A673 (cell line): Measurements from ENCODE around the gene ST3GAL4. TPM values are rescaled to one million over a fixed set of nuclear protein-coding genes. Genes with fewer than 3 reads are reported as not detected.

Source experiments
- BruUV-seq: library from RNA; stranded (reverse); fragments of 400-500 nt; replicated peaks from 2 replicates; lab custom pipeline; 2021; lab: Mats Ljungman, UMichigan
- CTCF ChIA-PET: fragments of 300-600 bp; sonication (Branson Sonifier 250); formaldehyde crosslinking; loops from one replicate; lab custom pipeline; 2022; ENCODE audit warnings: antibody characterized with exemption; lab: Charles Lee
- POLR2A ChIA-PET: fragments of 300-600 bp; sonication (Branson Sonifier 250); formaldehyde crosslinking; loops from one replicate; lab custom pipeline; 2022; ENCODE audit warnings: antibody characterized with exemption; ENCODE audit not compliant: low non-redundant PET; lab: Charles Lee
- DNase-seq: peaks from one replicate; pipeline ENCODE4 v3.0.0-alpha.2; 2015; ENCODE audit warnings: low spot score
- H3K27ac ChIP-seq: fragments of 200-600 bp; sonication (generic); 2 replicates; pipeline ENCODE4 v1.5.1; 2016; ENCODE audit warnings: mixed run types, low read depth, mild to moderate bottlenecking, mixed read lengths, antibody characterized with exemption, low read length; ENCODE audit not compliant: poor library complexity, severe bottlenecking
- H3K27me3 ChIP-seq: fragments of 200-600 bp; sonication (generic); replicated peaks from 2 replicates; pipeline ENCODE4 v1.6.1; 2017; ENCODE audit warnings: mixed run types, low read depth, mild to moderate bottlenecking, mixed read lengths, antibody characterized with exemption, low read length; ENCODE audit not compliant: insufficient read depth, poor library complexity
- H3K36me3 ChIP-seq: fragments of 200-600 bp; sonication (generic); 2 replicates; pipeline ENCODE4 v1.6.1; 2016; ENCODE audit warnings: mixed run types, mild to moderate bottlenecking, mixed read lengths, antibody characterized with exemption, low read length; ENCODE audit not compliant: insufficient read depth, poor library complexity, severe bottlenecking
- H3K4me1 ChIP-seq: fragments of 200-600 bp; sonication (generic); 2 replicates; pipeline ENCODE4 v1.6.1; 2017; ENCODE audit warnings: mixed run types, mild to moderate bottlenecking, mixed read lengths, antibody characterized with exemption, low read length; ENCODE audit not compliant: insufficient read depth, poor library complexity, severe bottlenecking
- H3K4me3 ChIP-seq: fragments of 200-600 bp; sonication (generic); 2 replicates; pipeline ENCODE4 v1.5.1; 2016; ENCODE audit warnings: low read depth, mixed run types, mild to moderate bottlenecking, mixed read lengths, low read length; ENCODE audit not compliant: poor library complexity, severe bottlenecking
- H3K9me3 ChIP-seq: fragments of 200-600 bp; sonication (generic); 2 replicates; pipeline ENCODE4 v1.6.1; 2016; ENCODE audit warnings: mixed run types, low read depth, mild to moderate bottlenecking, mixed read lengths, antibody characterized with exemption, low read length; ENCODE audit not compliant: poor library complexity, severe bottlenecking
- CTCF ChIP-seq: fragments of 300-800, 200-600 bp; sonication (generic); conservative IDR thresholded peaks from 2 replicates; pipeline ENCODE4 v1.5.1; 2017; ENCODE audit warnings: low read depth, mild to moderate bottlenecking, antibody characterized with exemption, low read length, moderate library complexity, mixed read lengths
- EZH2 ChIP-seq: fragments of 200-600 bp; sonication (generic); IDR thresholded peaks from 2 replicates; pipeline ENCODE4 v1.6.1; 2017; ENCODE audit warnings: borderline replicate concordance, low read depth, mild to moderate bottlenecking, mixed read lengths, antibody characterized with exemption, low read length; ENCODE audit not compliant: poor library complexity, severe bottlenecking
- intact Hi-C: fragments of 100-400 bp; cut with micrococcal nuclease; formaldehyde crosslinking; loops from one replicate; pipeline ENCODE4 v1.10.0; 2022; ENCODE audit not compliant: unreplicated experiment
- total RNA-seq: library from RNA; stranded (reverse); gene quantifications from 2 replicates; pipeline ENCODE4 v1.2.3, GENCODE V29; 2021

Gene ST3GAL4
- total RNA-seq, 1 experiment from 2014 or later, result 29.9 TPM

GRCh38 chr11:126313826-126314225, 41.7 kb upstream of the ST3GAL4 start:
- ChIA-PET POLR2A (no interaction called here), CTCF (interaction anchor here (0.6 kb wide), 1 partner anchor 42 kb away, joined by 3 read pairs; the partner anchor contains the start of gene ST3GAL4)
- no peak for TF ChIP-seq EZH2
- TF ChIP-seq CTCF, result no peak
- H3K4me1 ChIP-seq, result no peaks in the 10 kb centered on the region
- H3K36me3 ChIP-seq, result no peaks in the 10 kb centered on the region
- no peaks in the 10 kb centered on the region for H3K9me3 ChIP-seq
- H3K27me3 ChIP-seq, result no peaks in the 10 kb centered on the region
- no peak for DNase-seq
- no peak overlapping the region for H3K27ac ChIP-seq
- BruUV-seq, result no TSS peak
- intact Hi-C loops, result loop anchor here (5.0 to 10.0 kb wide), 4 partner anchors 103 to 1033 kb away; no protein-coding TSS in a partner anchor
- H3K4me3 ChIP-seq, result no peak overlapping the region

- TF ChIP-seq CTCF (no peak), EZH2 (no peak)
- Histone ChIP-seq H3K4me3 (no peak overlapping the region), H3K4me1 (no peaks in the 10 kb centered on the region), H3K27me3 (no peaks in the 10 kb centered on the region), H3K9me3 (no peaks in the 10 kb centered on the region), H3K27ac (no peak overlapping the region), H3K36me3 (no peaks in the 10 kb centered on the region)
- CTCF ChIA-PET, result no interaction called here
- POLR2A ChIA-PET, result no interaction called here
- DNase-seq, result no peak
- intact Hi-C loops, result loop anchor here (10.0 kb wide), 1 partner anchor 257 kb away; no protein-coding TSS in a partner anchor
- BruUV-seq, result no TSS peak
Measured at GRCh38 chr11:126317432-126317755, 38.1 kb upstream of the ST3GAL4 start.

GRCh38 chr11:126317756-126318573, 37.5 kb upstream of the ST3GAL4 start:
- Histone ChIP-seq H3K9me3 (no peaks in the 10 kb centered on the region), H3K4me3 (no peak overlapping the region), H3K36me3 (no peaks in the 10 kb centered on the region), H3K27me3 (no peaks in the 10 kb centered on the region), H3K27ac (no peak overlapping the region), H3K4me1 (no peaks in the 10 kb centered on the region)
- DNase-seq, result no peak
- TF ChIP-seq CTCF, result no peak
- TF ChIP-seq EZH2, result no peak
- ChIA-PET POLR2A (no interaction called here), CTCF (no interaction called here)
- intact Hi-C loops, result loop anchor here (10.0 kb wide), 1 partner anchor 257 kb away; no protein-coding TSS in a partner anchor
- BruUV-seq, result no TSS peak
